Ascending aorta (tissue), 2 donors: ENCODE data around the gene ATAD1. TPM values are rescaled to one million over a fixed set of nuclear protein-coding genes. Genes with fewer than 3 reads are reported as not detected.
A peak's percentile ranks its signal among the peaks of the same experiment; 100 is the strongest.
"Not testable (repeated sequence)": the region's sequence is repeated elsewhere in the genome, so short reads cannot be mapped to it uniquely, and the experiment has no call there.

ENCODE experiments used
- DNase-seq, 2 donors: peaks; one replicate each; pipeline ENCODE4 v3.0.0-alpha.2; 2019; ENCODE audit warnings: low spot score in 2 of 2
- H3K27ac ChIP-seq, 2 donors: fragments of 200-600 bp; sonication (generic); one replicate each; pipeline ENCODE4 v1.5.1; 2016 to 2017; ENCODE audit warnings: mild to moderate bottlenecking in 1 of 2
- H3K27me3 ChIP-seq: fragments of 200-600 bp; sonication (generic); one replicate; pipeline ENCODE4 v1.5.1; 2017
- H3K36me3 ChIP-seq, 2 donors: fragments of 200-600 bp; sonication (generic); one replicate each; pipeline ENCODE4 v1.5.1; 2016
- H3K4me1 ChIP-seq, 2 donors: fragments of 200-600 bp; sonication (generic); one replicate each; pipeline ENCODE4 v1.5.1; 2016 to 2017; ENCODE audit warnings: mild to moderate bottlenecking in 1 of 2
- H3K4me3 ChIP-seq, 2 donors: fragments of 200-600 bp; sonication (generic); one replicate each; pipeline ENCODE4 v1.5.1; 2016 to 2017; ENCODE audit warnings: mild to moderate bottlenecking in 1 of 2
- H3K9me3 ChIP-seq, 2 donors: fragments of 200-600 bp; sonication (generic); one replicate each; pipeline ENCODE4 v1.5.1; 2016
- CTCF ChIP-seq, 3 experiments: fragments of 200-600 bp in 2 of 3; fragments of 450-650 bp in 1 of 3; sonication (generic) in 2 of 3; IDR thresholded peaks; one replicate each; pipeline ENCODE4 v1.5.1; 2016 to 2019; ENCODE audit warnings: antibody characterized with exemption in 3 of 3, mild to moderate bottlenecking in 1 of 3, moderate library complexity in 1 of 3
- intact Hi-C: fragments of 100-400 bp; cut with DNase I; formaldehyde crosslinking; loops from one replicate; pipeline ENCODE4 v1.15.1; 2023
- total RNA-seq: library from RNA; depleted of rRNA; stranded (reverse); fragments of >200 nt; gene quantifications from one replicate; pipeline ENCODE4 v1.1.0, GENCODE V29; 2016

Gene ATAD1
- total RNA-seq, 1 donor from 2014 or later = 22.1 TPM

GRCh38 chr10:87860156-87860795 lies 42.2 kb upstream of the ATAD1 start:
- Histone ChIP-seq H3K9me3 (no peaks in the 10 kb centered on the region), H3K4me1 (peaks cover 0 to 7% of the 10 kb centered on the region in 2 donors), H3K36me3 (no peaks in the 10 kb centered on the region), H3K4me3 (no peak overlapping the region), H3K27ac (peak overlapping the region; percentile 92 to 100), H3K27me3 (no peaks in the 10 kb centered on the region)
- intact Hi-C loops = loop anchor here (2.0 to 5.0 kb wide), 6 partner anchors 37 to 382 kb away; no protein-coding TSS in a partner anchor
- TF ChIP-seq CTCF (IDR thresholded peaks at IDR 0.05) = peak; percentile 23 to 62 (median 61)
- DNase-seq = peak in 1 of 2 donors; percentile 69

GRCh38 chr10:87855665-87856064 lies 37.6 kb upstream of the ATAD1 start:
- intact Hi-C loops, H3K27me3 ChIP-seq, H3K4me3 ChIP-seq, H3K36me3 ChIP-seq, H3K27ac ChIP-seq, DNase-seq, H3K9me3 ChIP-seq, H3K4me1 ChIP-seq: not testable (repeated sequence)

- intact Hi-C loops, H3K9me3 ChIP-seq, H3K36me3 ChIP-seq, H3K27me3 ChIP-seq, H3K4me1 ChIP-seq, H3K4me3 ChIP-seq, DNase-seq, H3K27ac ChIP-seq: not testable (repeated sequence)
These were observed 37.2 kb upstream of the ATAD1 start for GRCh38 chr10:87855247-87855646.

GRCh38 chr10:87852089-87852488 lies 34.1 kb upstream of the ATAD1 start:
- Histone ChIP-seq H3K27me3 (no peaks in the 10 kb centered on the region), H3K4me1 (no peaks in the 10 kb centered on the region), H3K4me3 (no peak overlapping the region), H3K27ac (no peak overlapping the region), H3K36me3 (no peaks in the 10 kb centered on the region), H3K9me3 (no peaks in the 10 kb centered on the region)
- no peak for DNase-seq
- intact Hi-C loops = no loop called here
- TF ChIP-seq CTCF (IDR thresholded peaks at IDR 0.05) = no peak

GRCh38 chr10:87850742-87851205 lies 32.7 kb upstream of the ATAD1 start:
- Histone ChIP-seq H3K4me1 (no peaks in the 10 kb centered on the region), H3K36me3 (no peaks in the 10 kb centered on the region), H3K27me3 (no peaks in the 10 kb centered on the region), H3K4me3 (no peak overlapping the region), H3K27ac (no peak overlapping the region), H3K9me3 (no peaks in the 10 kb centered on the region)
- intact Hi-C loops = loop anchor here (1.0 kb wide), 1 partner anchor 703 kb away; no protein-coding TSS in a partner anchor
- peak; percentile 63 to 81 (median 67) for TF ChIP-seq CTCF (IDR thresholded peaks at IDR 0.05)
- peak in 1 of 2 donors; percentile 79 for DNase-seq

- no peaks in the 10 kb centered on the region for H3K36me3 ChIP-seq
- H3K4me3 ChIP-seq = no peak overlapping the region
- intact Hi-C loops = no loop called here
- TF ChIP-seq CTCF (IDR thresholded peaks at IDR 0.05) = no peak
- DNase-seq = no peak
- H3K27me3 ChIP-seq = no peaks in the 10 kb centered on the region
- no peaks in the 10 kb centered on the region for H3K9me3 ChIP-seq
- no peaks in the 10 kb centered on the region for H3K4me1 ChIP-seq
- no peak overlapping the region for H3K27ac ChIP-seq
These were observed 31.0 kb upstream of the ATAD1 start for GRCh38 chr10:87849001-87849400.
